Choroid plexus epithelial cell (primary cell): ENCODE measurements around the gene EBP.

Source experiments
- DNase-seq: peaks from one replicate; pipeline ENCODE4 v3.0.0-alpha.2; 2010; ENCODE audit warnings: low read depth
- H3K4me3 ChIP-seq: 2 replicates; pipeline ENCODE4 v1.5.1; 2011; ENCODE audit warnings: low read depth, mild to moderate bottlenecking, control low read depth, low read length, moderate library complexity
- CTCF ChIP-seq: conservative IDR thresholded peaks from 2 replicates; pipeline ENCODE4 v1.5.1; 2011; ENCODE audit warnings: low read depth, mild to moderate bottlenecking, control low read depth, inconsistent platforms, low read length, moderate library complexity

EBP gene

DNA sequence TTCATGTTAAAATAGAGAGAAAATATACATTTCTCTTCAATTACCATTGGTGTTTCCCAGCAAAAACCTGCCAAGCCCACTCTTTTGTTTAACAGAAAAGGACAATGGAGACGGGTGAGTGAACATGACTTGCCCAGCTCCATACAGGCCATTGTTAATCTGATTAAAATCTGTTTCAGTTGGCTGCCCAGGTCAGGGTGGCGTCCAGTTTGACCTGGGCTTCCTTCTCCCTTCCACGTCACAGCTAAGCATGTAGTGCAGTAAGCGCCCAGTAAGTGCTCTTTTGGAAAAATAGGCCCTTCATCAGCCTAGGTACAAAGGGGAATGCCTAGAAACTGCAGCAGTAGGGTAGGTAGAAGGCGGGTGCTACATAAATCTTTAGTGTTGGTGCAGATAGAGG, 14.4 kb upstream of the EBP start:
- H3K4me3 ChIP-seq: no peak overlapping the region
- DNase-seq: no peak
- no peak for TF ChIP-seq CTCF

- DNase-seq: peak; percentile 57
Observed at GRCh38 chrX:48508400-48509244, 13.0 kb upstream of the EBP start, which contains the start of gene PORCN. TSS of gene PORCN (plus strand) at chrX:48508992. CDS start at chrX:48509821, 829 bp downstream.

DNA sequence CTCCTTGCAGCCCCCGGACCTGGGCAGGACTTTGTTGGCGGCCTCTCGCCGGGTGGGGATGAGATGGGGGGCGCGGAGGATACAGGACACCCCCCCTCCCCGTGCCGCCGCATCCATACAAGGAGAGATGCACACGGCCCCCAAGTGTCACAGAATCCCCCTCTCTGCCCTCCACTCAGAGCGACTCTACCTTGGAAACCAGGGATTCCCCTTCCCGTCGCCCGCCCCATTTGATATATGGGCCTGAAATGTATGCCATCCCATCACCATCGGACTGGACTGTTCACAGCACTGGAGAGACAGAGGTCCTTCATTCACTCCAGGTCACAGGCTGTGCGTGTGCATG, 12.4 kb upstream of the EBP start:
- H3K4me3 ChIP-seq: peak overlapping the region; percentile 77
- no peak for TF ChIP-seq CTCF
- no peak for DNase-seq

More at GRCh38 chrX:48508400-48509244, 13.0 kb upstream of the EBP start, which contains the start of gene PORCN:
- TF ChIP-seq CTCF: no peak
- peak within 1 kb of the TSS; percentile 77 for H3K4me3 ChIP-seq

DNA sequence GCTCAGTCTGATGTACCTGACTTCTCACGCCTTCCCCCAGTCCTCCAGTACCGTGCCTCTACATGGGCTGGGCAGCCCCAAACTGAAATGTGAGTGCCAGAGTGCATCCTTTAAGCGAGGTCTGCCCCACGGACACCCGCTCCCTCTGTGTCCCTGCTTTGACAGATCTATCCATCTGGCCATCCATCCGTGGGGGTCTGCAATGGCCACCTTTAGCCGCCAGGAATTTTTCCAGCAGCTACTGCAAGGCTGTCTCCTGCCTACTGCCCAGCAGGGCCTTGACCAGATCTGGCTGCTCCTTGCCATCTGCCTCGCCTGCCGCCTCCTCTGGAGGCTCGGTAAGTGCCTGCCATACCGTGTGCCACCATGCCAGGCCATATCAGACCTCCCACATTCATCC, 12.0 kb upstream of the EBP start:
- TF ChIP-seq CTCF: no peak
- H3K4me3 ChIP-seq: peak overlapping the region; percentile 77
- DNase-seq: no peak

- no peak for DNase-seq
- no peak overlapping the region for H3K4me3 ChIP-seq
- TF ChIP-seq CTCF: peak; percentile 66
Observed at GRCh38 chrX:48511560-48511959, 10.0 kb upstream of the EBP start.

DNA sequence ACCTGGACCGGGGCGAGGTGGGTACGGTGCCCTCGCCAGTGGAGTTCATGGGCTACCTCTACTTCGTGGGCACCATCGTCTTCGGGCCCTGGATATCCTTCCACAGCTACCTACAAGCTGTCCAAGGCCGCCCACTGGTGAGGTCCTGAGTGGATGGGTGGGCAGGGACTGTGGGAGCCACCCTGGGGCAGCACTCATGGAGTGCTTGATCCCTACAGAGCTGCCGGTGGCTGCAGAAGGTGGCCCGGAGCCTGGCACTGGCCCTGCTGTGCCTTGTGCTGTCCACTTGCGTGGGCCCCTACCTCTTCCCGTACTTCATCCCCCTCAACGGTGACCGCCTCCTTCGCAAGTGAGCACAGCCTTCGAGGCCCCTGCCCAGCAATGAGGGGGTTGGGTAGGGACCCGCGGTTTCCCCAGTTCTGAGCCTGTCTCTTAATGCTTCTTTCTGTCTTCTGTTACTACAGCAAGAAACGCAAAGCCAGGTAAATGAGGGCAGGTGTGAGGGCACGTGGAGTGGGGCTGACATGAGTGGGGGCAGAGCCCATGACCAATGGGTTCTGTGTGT, 9.2 kb upstream of the EBP start:
- no peak for DNase-seq
- no peak for TF ChIP-seq CTCF
- H3K4me3 ChIP-seq: no peak overlapping the region

DNA sequence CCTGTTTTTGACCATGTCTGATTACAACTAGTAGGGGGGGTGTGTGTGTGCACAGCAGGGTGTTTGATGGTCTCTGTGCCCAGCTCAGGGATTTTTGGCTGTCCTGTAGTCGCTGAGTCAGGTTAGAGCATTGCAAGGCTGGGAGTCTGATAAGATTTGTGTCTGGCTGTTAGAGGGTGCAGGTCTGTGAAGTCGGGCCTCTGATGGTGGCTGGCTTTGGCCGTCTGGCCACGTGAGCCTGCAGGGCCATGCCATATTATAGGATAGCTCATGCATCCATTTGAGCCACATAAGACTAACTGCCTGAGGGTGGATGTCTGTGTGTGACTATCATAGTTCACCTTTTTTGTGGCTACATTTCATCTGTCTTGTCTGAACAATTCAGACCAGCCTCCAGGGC, 7.9 kb upstream of the EBP start:
- no peak for DNase-seq
- no peak overlapping the region for H3K4me3 ChIP-seq
- no peak for TF ChIP-seq CTCF
